K562 (cell line): Measurements from ENCODE around the gene TRAK1. TPM values are rescaled to one million over a fixed set of nuclear protein-coding genes. Genes with fewer than 3 reads are reported as not detected.

ENCODE experiments used
- ATAC-seq: fragments of 200-7000 bp; cut with Tn5 transposase; 3 replicates; pipeline ENCODE4 v1.9.1; 2020; ENCODE audit warnings: moderate library complexity
- BruUV-seq: library from RNA; stranded (reverse); fragments of 400-500 nt; replicated peaks from 2 replicates; lab custom pipeline; 2021; lab: Mats Ljungman, UMichigan
- CTCF ChIA-PET: fragments of 300-600 bp; formaldehyde crosslinking; extraction: SDS; loops from one replicate; lab custom pipeline; 2021; ENCODE audit warnings: low intra/inter-chr PET ratio; lab: Yijun Ruan, JAX
- POLR2A ChIA-PET: fragments of 300-600, 350-650 bp; sonication (Branson Sonifier 250); formaldehyde crosslinking; extraction: SDS; loops from one replicate; lab custom pipeline; 2021; ENCODE audit warnings: antibody characterized with exemption, inconsistent platforms; lab: Yijun Ruan, JAX
- DNase-seq, 4 experiments: peaks; one replicate each; pipeline versions ENCODE4 v3.0.0 to v3.0.0-alpha.2; 2011 to 2018; ENCODE audit warnings: low spot score in 3 of 4, mixed read lengths in 3 of 4; ENCODE audit errors: extremely low read depth in 1 of 4
- FAIRE-seq: peaks from 2 replicates; lab custom pipeline; 2011; peaks lifted over from hg19 to GRCh38; lab: Jason Lieb, UNC
- H2AFZ ChIP-seq: 2 replicates; pipeline ENCODE4 v1.6.0; 2011; ENCODE audit warnings: low read depth, low read length, control low read depth, inconsistent platforms
- H3K27ac ChIP-seq: fragments of 200-600 bp; 3 replicates; pipeline ENCODE4 v1.8.0; 2011; ENCODE audit warnings: low read depth, mild to moderate bottlenecking, control low read depth, inconsistent platforms, low read length, moderate library complexity, mixed read lengths; ENCODE audit errors: extremely low read depth
- H3K27me3 ChIP-seq, 2 experiments: fragments of 300-600 bp in 1 of 2; 2 replicates in 1 of 2; 3 replicates in 1 of 2; pipeline versions ENCODE4 v1.6.0 to v1.8.0; 2011; ENCODE audit warnings: inconsistent platforms in 2 of 2, low read length in 2 of 2, mild to moderate bottlenecking in 1 of 2, mixed read lengths in 1 of 2, moderate library complexity in 1 of 2; ENCODE audit not compliant: control insufficient read depth in 2 of 2, insufficient read depth in 2 of 2
- H3K36me3 ChIP-seq: fragments of 300-600 bp; 3 replicates; pipeline ENCODE4 v1.8.0; 2011; ENCODE audit warnings: mild to moderate bottlenecking, low read length, inconsistent platforms; ENCODE audit not compliant: control insufficient read depth, insufficient read depth
- H3K4me1 ChIP-seq, 2 experiments: fragments of 200-600 bp in 1 of 2; replicated peaks in 1 of 2; 2 replicates in 1 of 2; 3 replicates in 1 of 2; pipeline versions ENCODE4 v1.5.1 to v1.8.0; 2011; ENCODE audit warnings: inconsistent platforms in 2 of 2, low read length in 2 of 2, mild to moderate bottlenecking in 1 of 2, mixed read lengths in 1 of 2, moderate library complexity in 1 of 2; ENCODE audit not compliant: control insufficient read depth in 2 of 2, insufficient read depth in 2 of 2
- H3K4me2 ChIP-seq: 2 replicates; pipeline ENCODE4 v1.6.1; 2011; ENCODE audit warnings: low read length, control low read depth, inconsistent platforms, mixed read lengths; ENCODE audit not compliant: insufficient read depth
- H3K4me3 ChIP-seq: fragments of 200-600 bp; sonication (generic), shearing (Covaris generic); 2 replicates; pipeline ENCODE4 v1.5.1; 2016; ENCODE audit warnings: control low read depth, inconsistent platforms
- H3K79me2 ChIP-seq: fragments of 200-600 bp; 3 replicates; pipeline ENCODE4 v1.8.0; 2011; ENCODE audit warnings: low read length, inconsistent platforms; ENCODE audit not compliant: control insufficient read depth, insufficient read depth
- H3K9ac ChIP-seq, 2 experiments: 2 replicates each; pipeline versions ENCODE4 v1.6.0 to v1.6.1; 2011; ENCODE audit warnings: low read depth in 2 of 2, low read length in 2 of 2, control low read depth in 1 of 2, inconsistent platforms in 1 of 2, mild to moderate bottlenecking in 1 of 2, mixed read lengths in 1 of 2; ENCODE audit not compliant: insufficient read depth in 1 of 2
- H3K9me1 ChIP-seq: one replicate; pipeline ENCODE4 v1.6.0; 2011; ENCODE audit warnings: inconsistent platforms, mild to moderate bottlenecking, low read length, moderate library complexity; ENCODE audit not compliant: control insufficient read depth, insufficient read depth
- H3K9me3 ChIP-seq: replicated peaks from 2 replicates; pipeline ENCODE4 v1.5.1; 2011; ENCODE audit warnings: low read depth, low read length, inconsistent platforms; ENCODE audit not compliant: control insufficient read depth, insufficient read depth
- H4K20me1 ChIP-seq: replicated peaks from 2 replicates; pipeline ENCODE4 v1.6.1; 2011; ENCODE audit warnings: low read length, inconsistent platforms, mixed read lengths; ENCODE audit not compliant: control insufficient read depth, insufficient read depth
- COPS2 ChIP-seq: fragments of 450-650 bp; conservative IDR thresholded peaks from 2 replicates; pipeline ENCODE4 v1.6.1; 2016; ENCODE audit warnings: mild to moderate bottlenecking, moderate library complexity
- DLX4 ChIP-seq: fragments of 250-450 bp; sonication (Bioruptor Pico); IDR thresholded peaks from 2 replicates; pipeline ENCODE4 v1.6.1; 2021; ENCODE audit warnings: mild to moderate bottlenecking
- IRF1 ChIP-seq: sonication (generic); formaldehyde crosslinking; IDR thresholded peaks from 2 replicates; pipeline ENCODE4 v1.8.0; 2022; ENCODE audit warnings: missing genetic modification reagents, mild to moderate bottlenecking, borderline replicate concordance
- RBM22 ChIP-seq: fragments of 200-400 bp; formaldehyde crosslinking; IDR thresholded peaks from 2 replicates; pipeline ENCODE4 v1.6.1; 2018; ENCODE audit warnings: low read length, low read depth; ENCODE audit not compliant: poor library complexity, severe bottlenecking
- SNIP1 ChIP-seq: fragments of 450-650 bp; IDR thresholded peaks from 2 replicates; pipeline ENCODE4 v1.7.1; 2017; ENCODE audit warnings: low read depth, mild to moderate bottlenecking
- TEAD4 ChIP-seq, 2 experiments: sonication (generic) in 1 of 2; formaldehyde crosslinking in 1 of 2; IDR thresholded peaks; 2 replicates each; pipeline versions ENCODE4 v1.6.1 to v1.8.0; 2012 to 2022; ENCODE audit warnings: borderline replicate concordance in 1 of 2, inconsistent platforms in 1 of 2, low read length in 1 of 2, mild to moderate bottlenecking in 1 of 2, missing genetic modification reagents in 1 of 2
- WGBS: fragments of 100-300 bp; shearing (Covaris generic); methylation state at CpG from one replicate; pipeline ENCODE4 v1.1.6; 2016; ENCODE audit warnings: low coverage, mixed read lengths; ENCODE audit not compliant: insufficient coverage; ENCODE audit errors: missing lambda C conversion rate; 5-methylcytosine and 5-hydroxymethylcytosine counted together
- in situ Hi-C: fragments of 300-500 bp; cut with MboI; formaldehyde crosslinking; loops from 4 replicates; pipeline ENCODE4 v1.15.0; 2018; ENCODE audit warnings: inconsistent platforms, mixed read lengths
- intact Hi-C: fragments of 100-400 bp; cut with micrococcal nuclease; formaldehyde crosslinking; loops from 2 replicates; pipeline ENCODE4 v1.14.2; 2022
- polyA plus RNA-seq, 8 experiments: library from polyadenylated mRNA; depleted of rRNA in 4 of 8; stranded (reverse) in 5 of 8; unstranded in 3 of 8; fragments of >200 nt; fragmentation: Nextera tagmentation in 2 of 8; fragmentation: Illumina TruSeq in 1 of 8; extraction: Ambion mirVana in 2 of 8; extraction: Trizol in 1 of 8; gene quantifications; 2 replicates each; pipeline versions ENCODE4 v1.2.1 to v1.2.3, GENCODE V29; 2011 to 2014; ENCODE audit warnings: inconsistent platforms in 1 of 8, missing spikeins in 1 of 8
- total RNA-seq, 7 experiments: library from RNA; depleted of rRNA in 6 of 7; stranded (reverse); fragments of >200 nt in 6 of 7; fragmentation: Illumina TruSeq in 2 of 7; extraction: Trizol in 2 of 7; gene quantifications; 2 replicates each; pipeline versions ENCODE4 v1.2.1 to v1.2.3, GENCODE V29; 2011 to 2021; ENCODE audit warnings: low replicate concordance in 1 of 7

The TRAK1 gene
- total and polyA plus RNA-seq, 9 of the 15 experiments (the other 6 are each of a cell fraction or from before 2014, with no cell fraction given) = 5.3 to 28.5 (median 17.5) TPM

- TF ChIP-seq IRF1 (CRISPR knock-in tag) (no peak), COPS2 (no peak), TEAD4 (IDR thresholded peaks at IDR 0.05; ENCODE audit: low read length) (no peak), TEAD4 (CRISPR knock-in tag; IDR thresholded peaks at IDR 0.05; ENCODE audit: borderline replicate concordance) (no peak), DLX4 (CRISPR knock-in tag) (no peak)
Measured at GRCh38 chr3:42220436-42221121, 129.4 kb downstream of the TRAK1 start (continued).

GRCh38 chr3:42222942-42223693 is 132.0 kb downstream of the TRAK1 start:
- in situ Hi-C loops (loop anchor here (10.0 kb wide), 1 partner anchor 222 kb away; no protein-coding TSS in a partner anchor), intact Hi-C loops (no loop called here)
- Histone ChIP-seq H3K27me3 (no peaks in the 10 kb centered on the region), H3K4me2 (no peak overlapping the region), H4K20me1 (0 out of 2 replicates have a peak, but pooled peaks cover 2% of the 10 kb centered on the region), H3K9me3 (no peaks in the 10 kb centered on the region), H3K36me3 (peaks cover 21% of the 10 kb centered on the region; the same call in 1 of the 3 replicates), H3K27ac (no peak overlapping the region), H3K4me1 (peaks cover 0 to 4% of the 10 kb centered on the region in 2 experiments; a peak in 2 of 5 replicates), H3K9ac (peak overlapping the region in 1 of 2 experiments; percentile 24; a peak in 1 of 4 replicates), H3K79me2 (no peaks in the 10 kb centered on the region), H2AFZ (no peak overlapping the region), H3K4me3 (no peak overlapping the region), H3K9me1 (no peaks in the 10 kb centered on the region)
- DNase-seq (no peak), ATAC-seq (no peak), FAIRE-seq (no peak)
- ChIA-PET POLR2A (interaction anchor here (0.6 to 1.1 kb wide), 4 partner anchors 11 to 623 kb away, joined by 3 to 5 read pairs (median 4); no protein-coding TSS in a partner anchor), CTCF (no interaction called here)
- TF ChIP-seq RBM22 (peak; percentile 22), SNIP1 (no peak)
- no TSS peak for BruUV-seq
- WGBS = 84% methylated on average over 27 of the region's 31 CpGs
